ENCODE results near the gene SLC38A5. TPM values are rescaled to one million over a fixed set of nuclear protein-coding genes. Genes with fewer than 3 reads are reported as not detected.

The SLC38A5 gene
- total and polyA plus RNA-seq, 2 donors (not counting 3 experiments of a cell fraction or from before 2014, with no cell fraction given), result 21.6 to 28.8 TPM

GRCh38 chrX:48480583-48480982 is 10.5 kb upstream of the SLC38A5 start:
- H2AFZ ChIP-seq (ENCODE audit: low read depth, low read length), result no peak overlapping the region
- peaks cover 4% of the 10 kb centered on the region for H3K4me1 ChIP-seq (ENCODE audit: control insufficient read depth, extremely low read depth, insufficient read depth, low read length)
- intact Hi-C loops (cut with micrococcal nuclease) (no loop called here), dilution Hi-C loops (cut with MboI; ENCODE audit: extremely low pct_ligation_motif_present, low sequenced_read_pairs) (no loop called here)
- H3K27me3 ChIP-seq (ENCODE audit: control insufficient read depth in 2 of 2, insufficient read depth in 2 of 2, low read length in 2 of 2), result no peaks in the 10 kb centered on the region
- H3K9me3 ChIP-seq (replicated peaks; ENCODE audit: control insufficient read depth, insufficient read depth, low read length), result no peaks in the 10 kb centered on the region
- no peak overlapping the region for H3K4me3 ChIP-seq (replicated peaks in 1 of 3; ENCODE audit: insufficient read depth in 1 of 3, low read depth in 1 of 3, low read length in 3 of 3)
- BruUV-seq (replicated peaks), result no TSS peak
- H3K79me2 ChIP-seq (ENCODE audit: control insufficient read depth, insufficient read depth, low read length), result peaks cover 32% of the 10 kb centered on the region
- H3K27ac ChIP-seq (ENCODE audit: insufficient read depth, low read depth, low read length), result no peak overlapping the region
- no peaks in the 10 kb centered on the region for H3K9me1 ChIP-seq (replicated peaks; ENCODE audit: control insufficient read depth, extremely low read depth, insufficient read depth, low read length)
- H3K36me3 ChIP-seq (ENCODE audit: control insufficient read depth in 2 of 2, extremely low read depth in 1 of 2, insufficient read depth in 2 of 2, low read length in 2 of 2), result peaks cover 0 to 9% of the 10 kb centered on the region in 2 experiments
- ChIA-PET POLR2A (no interaction called here), CTCF (no interaction called here)
- no peak overlapping the region for H3K9ac ChIP-seq (replicated peaks; ENCODE audit: extremely low read depth, insufficient read depth, low read length)
- H4K20me1 ChIP-seq (replicated peaks; ENCODE audit: control insufficient read depth, extremely low read depth, insufficient read depth, low read length), result no peaks in the 10 kb centered on the region
- DNase-seq (ENCODE audit: low read depth, low spot score), result no peak
- no peak overlapping the region for H3K4me2 ChIP-seq (ENCODE audit: insufficient read depth, low read length)
- FAIRE-seq, result no peak
- TF ChIP-seq FOS (IDR thresholded peaks at IDR 0.05; ENCODE audit: borderline replicate concordance, insufficient read depth, low read length) (no peak), MYC (IDR thresholded peaks at IDR 0.05; ENCODE audit: low read depth, low read length) (no peak), EZH2 (IDR thresholded peaks at IDR 0.05; ENCODE audit: borderline replicate concordance, low read depth, low read length, severe bottlenecking) (no peak), POLR2A (IDR thresholded peaks at IDR 0.05; ENCODE audit: low read depth, low read length) (no peak), MAX (IDR thresholded peaks at IDR 0.05; ENCODE audit: insufficient read depth, insufficient read length) (no peak)

GRCh38 chrX:48480142-48480541 is 10.1 kb upstream of the SLC38A5 start:
- ChIA-PET CTCF (no interaction called here), POLR2A (interaction anchor here (0.5 kb wide), 1 partner anchor 93 kb away, joined by 3 read pairs; no protein-coding TSS in a partner anchor)
- Histone ChIP-seq H3K27me3 (ENCODE audit: control insufficient read depth in 2 of 2, insufficient read depth in 2 of 2, low read length in 2 of 2) (no peaks in the 10 kb centered on the region), H4K20me1 (replicated peaks; ENCODE audit: control insufficient read depth, extremely low read depth, insufficient read depth, low read length) (no peaks in the 10 kb centered on the region), H3K9me1 (replicated peaks; ENCODE audit: control insufficient read depth, extremely low read depth, insufficient read depth, low read length) (no peaks in the 10 kb centered on the region), H3K4me3 (replicated peaks in 1 of 3; ENCODE audit: insufficient read depth in 1 of 3, low read depth in 1 of 3, low read length in 3 of 3) (no peak overlapping the region), H3K4me1 (ENCODE audit: control insufficient read depth, extremely low read depth, insufficient read depth, low read length) (peaks cover 4% of the 10 kb centered on the region), H3K9ac (replicated peaks; ENCODE audit: extremely low read depth, insufficient read depth, low read length) (no peak overlapping the region), H3K36me3 (ENCODE audit: control insufficient read depth in 2 of 2, extremely low read depth in 1 of 2, insufficient read depth in 2 of 2, low read length in 2 of 2) (peaks cover 0 to 9% of the 10 kb centered on the region in 2 experiments), H2AFZ (ENCODE audit: low read depth, low read length) (no peak overlapping the region), H3K9me3 (replicated peaks; ENCODE audit: control insufficient read depth, insufficient read depth, low read length) (no peaks in the 10 kb centered on the region), H3K27ac (ENCODE audit: insufficient read depth, low read depth, low read length) (no peak overlapping the region), H3K4me2 (ENCODE audit: insufficient read depth, low read length) (no peak overlapping the region), H3K79me2 (ENCODE audit: control insufficient read depth, insufficient read depth, low read length) (peaks cover 34% of the 10 kb centered on the region)
- intact Hi-C loops (cut with micrococcal nuclease), result no loop called here
- dilution Hi-C loops (cut with MboI; ENCODE audit: extremely low pct_ligation_motif_present, low sequenced_read_pairs), result no loop called here
- FAIRE-seq, result no peak
- DNase-seq (ENCODE audit: low read depth, low spot score), result no peak
- BruUV-seq (replicated peaks), result no TSS peak
- TF ChIP-seq JUN (IDR thresholded peaks at IDR 0.05; ENCODE audit: borderline replicate concordance, insufficient read depth, insufficient read length, low read depth) (no peak), POLR2A (IDR thresholded peaks at IDR 0.05; ENCODE audit: low read depth, low read length) (no peak)
